Peyer's patch (tissue), 4 donors: ENCODE data around the gene CDCA3. TPM values are rescaled to one million over a fixed set of nuclear protein-coding genes. Genes with fewer than 3 reads are reported as not detected.

Experiments used
- DNase-seq, 3 donors: peaks; one replicate each; pipeline ENCODE4 v3.0.0-alpha.2; 2017 to 2019
- H3K27ac ChIP-seq, 4 donors: fragments of 200-600 bp; sonication (generic); one replicate each; pipeline ENCODE4 v1.5.1; 2016 to 2019
- H3K27me3 ChIP-seq, 2 donors: fragments of 200-600 bp; sonication (generic); one replicate each; pipeline ENCODE4 v1.5.1; 2019
- H3K36me3 ChIP-seq, 3 donors: fragments of 200-600 bp; sonication (generic); one replicate each; pipeline ENCODE4 v1.5.1; 2016 to 2019
- H3K4me1 ChIP-seq, 4 donors: fragments of 200-600 bp; sonication (generic); one replicate each; pipeline ENCODE4 v1.5.1; 2016 to 2019
- H3K4me3 ChIP-seq, 4 donors: fragments of 200-600 bp; sonication (generic); 1 replicate in 3 of 4; 2 replicates in 1 of 4; pipeline ENCODE4 v1.5.1; 2016 to 2019; ENCODE audit warnings: mild to moderate bottlenecking in 1 of 4
- H3K9me3 ChIP-seq, 4 donors: fragments of 200-600 bp; sonication (generic); one replicate each; pipeline ENCODE4 v1.5.1; 2016 to 2019; ENCODE audit warnings: mild to moderate bottlenecking in 1 of 4
- POLR2A ChIP-seq, 2 donors: fragments of 450-650 bp; IDR thresholded peaks; one replicate each; pipeline ENCODE4 v1.5.1; 2017; ENCODE audit warnings: antibody characterized with exemption in 2 of 2, mild to moderate bottlenecking in 2 of 2, moderate library complexity in 2 of 2
- total RNA-seq, 4 donors: library from RNA; depleted of rRNA; stranded (reverse); fragments of >200 nt; gene quantifications; one replicate each; pipeline ENCODE4 v1.1.0, GENCODE V29; 2016
- TF ChIP-seq, protein P1 (sequence below), 6 experiments: fragments of 450-650 bp in 4 of 6; fragments of 200-600 bp in 2 of 6; sonication (generic) in 1 of 6; IDR thresholded peaks; one replicate each; pipeline ENCODE4 v1.5.1; 2017 to 2019; ENCODE audit warnings: antibody characterized with exemption in 6 of 6, mild to moderate bottlenecking in 3 of 6, moderate library complexity in 1 of 6

CDCA3 gene
- total RNA-seq, 4 donors from 2014 or later: 44.2 to 51.2 (median 46.3) TPM

DNA sequence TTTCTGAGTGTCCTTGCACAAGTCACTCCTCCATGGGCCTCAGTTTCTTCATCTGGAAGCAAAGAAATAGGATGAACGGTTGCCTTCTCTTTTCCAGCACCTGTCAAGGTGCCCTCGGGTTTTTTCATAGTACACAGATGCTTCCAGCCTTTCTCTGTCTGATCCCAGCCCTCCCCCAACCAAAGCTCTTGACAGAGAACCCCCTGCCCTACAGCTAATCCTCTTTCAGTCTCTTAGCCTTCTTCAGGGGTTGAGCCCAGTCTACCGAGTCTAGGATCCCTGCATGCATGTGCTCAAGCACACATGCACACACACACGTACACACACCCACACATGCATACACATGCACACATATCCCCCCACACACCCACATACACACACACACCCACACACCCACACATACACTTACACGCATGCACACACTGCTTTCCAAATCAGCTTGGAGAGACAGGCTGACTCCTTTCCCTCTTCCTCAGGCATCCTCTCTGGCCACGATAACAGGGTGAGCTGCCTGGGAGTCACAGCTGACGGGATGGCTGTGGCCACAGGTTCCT is 4.7 kb downstream of the CDCA3 start:
- Histone ChIP-seq H3K9me3 (no peaks in the 10 kb centered on the region), H3K4me3 (no peak overlapping the region), H3K27me3 (no peaks in the 10 kb centered on the region), H3K27ac (no peak overlapping the region), H3K36me3 (peaks cover 0 to 31% (median 0%) of the 10 kb centered on the region in 3 donors), H3K4me1 (peaks cover 0 to 5% (median 2%) of the 10 kb centered on the region in 4 donors)
- no peak for DNase-seq
- TF ChIP-seq, protein P1, sequence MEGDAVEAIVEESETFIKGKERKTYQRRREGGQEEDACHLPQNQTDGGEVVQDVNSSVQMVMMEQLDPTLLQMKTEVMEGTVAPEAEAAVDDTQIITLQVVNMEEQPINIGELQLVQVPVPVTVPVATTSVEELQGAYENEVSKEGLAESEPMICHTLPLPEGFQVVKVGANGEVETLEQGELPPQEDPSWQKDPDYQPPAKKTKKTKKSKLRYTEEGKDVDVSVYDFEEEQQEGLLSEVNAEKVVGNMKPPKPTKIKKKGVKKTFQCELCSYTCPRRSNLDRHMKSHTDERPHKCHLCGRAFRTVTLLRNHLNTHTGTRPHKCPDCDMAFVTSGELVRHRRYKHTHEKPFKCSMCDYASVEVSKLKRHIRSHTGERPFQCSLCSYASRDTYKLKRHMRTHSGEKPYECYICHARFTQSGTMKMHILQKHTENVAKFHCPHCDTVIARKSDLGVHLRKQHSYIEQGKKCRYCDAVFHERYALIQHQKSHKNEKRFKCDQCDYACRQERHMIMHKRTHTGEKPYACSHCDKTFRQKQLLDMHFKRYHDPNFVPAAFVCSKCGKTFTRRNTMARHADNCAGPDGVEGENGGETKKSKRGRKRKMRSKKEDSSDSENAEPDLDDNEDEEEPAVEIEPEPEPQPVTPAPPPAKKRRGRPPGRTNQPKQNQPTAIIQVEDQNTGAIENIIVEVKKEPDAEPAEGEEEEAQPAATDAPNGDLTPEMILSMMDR (IDR thresholded peaks at IDR 0.05): no peak
- no peak for TF ChIP-seq POLR2A (IDR thresholded peaks at IDR 0.05)

DNA sequence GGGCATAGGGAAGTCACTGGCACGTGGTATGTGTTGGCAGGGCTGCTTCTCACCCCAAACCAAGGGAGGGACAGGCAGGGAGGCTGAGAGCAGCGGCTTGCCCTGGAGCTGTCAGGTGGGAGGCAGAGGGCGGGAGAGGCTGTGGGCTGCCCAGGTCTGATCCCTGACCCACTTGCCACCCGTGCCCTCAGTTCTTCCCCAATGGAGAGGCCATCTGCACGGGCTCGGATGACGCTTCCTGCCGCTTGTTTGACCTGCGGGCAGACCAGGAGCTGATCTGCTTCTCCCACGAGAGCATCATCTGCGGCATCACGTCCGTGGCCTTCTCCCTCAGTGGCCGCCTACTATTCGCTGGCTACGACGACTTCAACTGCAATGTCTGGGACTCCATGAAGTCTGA is 5.7 kb downstream of the CDCA3 start:
- H3K36me3 ChIP-seq: peaks cover 0 to 31% (median 0%) of the 10 kb centered on the region in 3 donors
- no peak for DNase-seq
- H3K27me3 ChIP-seq: no peaks in the 10 kb centered on the region
- H3K4me3 ChIP-seq: no peak overlapping the region
- H3K4me1 ChIP-seq: no peaks in the 10 kb centered on the region
- H3K27ac ChIP-seq: no peak overlapping the region
- no peaks in the 10 kb centered on the region for H3K9me3 ChIP-seq
- no peak for TF ChIP-seq POLR2A (IDR thresholded peaks at IDR 0.05)
- TF ChIP-seq, protein P1 (IDR thresholded peaks at IDR 0.05): no peak

DNA sequence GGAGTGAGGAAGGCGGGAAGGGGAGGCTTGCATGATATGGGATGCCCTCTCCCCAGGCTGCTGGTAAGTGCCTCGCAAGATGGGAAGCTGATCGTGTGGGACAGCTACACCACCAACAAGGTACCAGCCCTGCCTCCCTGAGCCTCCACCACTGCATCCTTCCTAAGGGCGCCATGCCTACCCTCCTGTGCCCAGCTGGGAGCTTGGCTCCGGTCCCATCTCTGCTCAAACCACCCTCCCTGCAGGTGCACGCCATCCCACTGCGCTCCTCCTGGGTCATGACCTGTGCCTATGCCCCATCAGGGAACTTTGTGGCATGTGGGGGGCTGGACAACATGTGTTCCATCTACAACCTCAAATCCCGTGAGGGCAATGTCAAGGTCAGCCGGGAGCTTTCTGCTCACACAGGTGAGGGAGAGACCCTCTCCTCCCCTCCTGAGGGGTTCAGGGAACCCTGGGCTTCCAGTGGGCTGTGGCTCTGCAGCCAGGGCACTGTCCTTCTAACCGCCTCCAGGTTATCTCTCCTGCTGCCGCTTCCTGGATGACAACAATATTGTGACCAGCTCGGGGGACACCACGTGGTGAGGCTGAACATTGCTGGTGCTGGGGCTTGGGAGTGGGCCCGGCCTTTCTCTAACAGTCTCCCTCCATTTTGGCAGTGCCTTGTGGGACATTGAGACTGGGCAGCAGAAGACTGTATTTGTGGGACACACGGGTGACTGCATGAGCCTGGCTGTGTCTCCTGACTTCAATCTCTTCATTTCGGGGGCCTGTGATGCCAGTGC is 7.8 kb downstream of the CDCA3 start:
- no peak for DNase-seq
- H3K27me3 ChIP-seq: no peaks in the 10 kb centered on the region
- no peak overlapping the region for H3K4me3 ChIP-seq
- no peak overlapping the region for H3K27ac ChIP-seq
- no peaks in the 10 kb centered on the region for H3K9me3 ChIP-seq
- no peak for TF ChIP-seq POLR2A (IDR thresholded peaks at IDR 0.05)
- TF ChIP-seq, protein P1 (IDR thresholded peaks at IDR 0.05): peak in 2 of 6 experiments; percentile 7 to 20
- H3K36me3 ChIP-seq: peaks cover 0 to 29% (median 0%) of the 10 kb centered on the region in 3 donors
- peaks cover 0 to 4% (median 0%) of the 10 kb centered on the region in 4 donors for H3K4me1 ChIP-seq

DNA sequence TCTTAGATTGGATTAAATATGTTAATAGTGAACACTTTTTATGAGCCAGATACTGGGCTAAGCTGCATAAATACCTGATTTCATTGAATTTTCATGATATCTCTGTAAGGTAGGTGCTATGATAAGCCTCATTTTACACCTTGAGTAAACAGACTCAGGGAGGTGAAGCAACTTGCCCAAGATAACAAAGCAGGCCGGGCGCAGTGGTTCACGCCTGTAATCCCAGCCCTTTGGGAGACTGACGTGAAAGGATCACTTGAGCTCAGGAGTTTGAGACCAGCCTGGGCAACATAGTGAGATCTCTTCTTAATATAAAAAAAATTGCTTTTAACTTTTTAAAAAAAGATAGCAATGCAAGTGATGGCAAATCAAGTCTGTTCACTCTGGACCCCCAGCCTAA is 9.0 kb downstream of the CDCA3 start:
- no peak for DNase-seq
- no peak for TF ChIP-seq POLR2A (IDR thresholded peaks at IDR 0.05)
- TF ChIP-seq, protein P1 (IDR thresholded peaks at IDR 0.05): no peak
- peaks cover 0 to 29% (median 0%) of the 10 kb centered on the region in 3 donors for H3K36me3 ChIP-seq
- H3K9me3 ChIP-seq: no peaks in the 10 kb centered on the region
- peaks cover 0 to 4% (median 0%) of the 10 kb centered on the region in 4 donors for H3K4me1 ChIP-seq
- no peak overlapping the region for H3K4me3 ChIP-seq
- no peaks in the 10 kb centered on the region for H3K27me3 ChIP-seq
- no peak overlapping the region for H3K27ac ChIP-seq

DNA sequence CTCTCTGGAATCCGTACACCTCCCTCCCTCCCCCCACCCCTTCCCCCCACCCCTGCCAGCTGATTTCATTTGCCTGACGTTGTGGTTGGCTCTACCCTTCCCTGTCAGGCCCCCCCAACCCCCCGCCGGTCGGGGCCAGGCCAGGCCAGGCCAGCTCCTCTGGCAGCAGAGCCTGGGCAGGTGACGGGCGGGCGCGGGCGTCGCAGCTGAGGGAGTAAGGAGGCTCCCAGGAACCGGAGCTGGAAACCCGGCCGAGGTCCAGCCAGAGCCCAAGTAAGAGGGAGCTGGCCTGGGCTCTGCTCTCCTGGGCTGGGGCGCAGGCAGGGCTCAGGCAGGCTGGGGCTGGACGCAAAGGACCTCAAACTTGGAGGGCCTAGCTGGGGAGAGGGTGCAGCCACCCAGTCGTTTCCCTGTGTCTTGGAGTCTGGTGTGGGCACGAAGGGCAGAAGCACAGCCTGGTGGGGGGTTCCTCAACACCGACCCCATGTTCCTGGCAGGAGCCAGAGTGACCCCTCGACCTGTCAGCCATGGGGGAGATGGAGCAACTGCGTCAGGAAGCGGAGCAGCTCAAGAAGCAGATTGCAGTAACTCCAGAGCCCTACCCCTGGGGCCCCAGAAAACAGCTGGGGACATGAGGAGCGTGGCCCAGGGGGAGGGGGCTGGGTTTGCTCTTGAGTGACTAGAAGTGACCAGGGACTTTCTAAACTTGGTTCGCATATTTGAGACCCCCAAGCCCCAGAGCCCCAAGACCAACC is 10.1 kb downstream of the CDCA3 start, which contains the start of gene GNB3:
Gene GNB3, plus strand, starts transcription at position 165 of the 755 bp plus-strand sequence. Its CDS starts 363 bp downstream, at position 528.
- Histone ChIP-seq H3K9me3 (no peaks in the 10 kb centered on the region), H3K4me1 (peaks cover 0 to 4% (median 0%) of the 10 kb centered on the region in 4 donors), H3K36me3 (peaks cover 0 to 19% (median 0%) of the 10 kb centered on the region in 3 donors), H3K27ac (peak within 1 kb of the TSS in 1 of 4 donors; percentile 73), H3K4me3 (no peak within 1 kb of the TSS), H3K27me3 (no peaks in the 10 kb centered on the region)
- TF ChIP-seq, protein P1 (IDR thresholded peaks at IDR 0.05): no peak
- no peak for TF ChIP-seq POLR2A (IDR thresholded peaks at IDR 0.05)
- no peak for DNase-seq
